ENCODE data around the gene DAB2.

The DAB2 gene

DNA sequence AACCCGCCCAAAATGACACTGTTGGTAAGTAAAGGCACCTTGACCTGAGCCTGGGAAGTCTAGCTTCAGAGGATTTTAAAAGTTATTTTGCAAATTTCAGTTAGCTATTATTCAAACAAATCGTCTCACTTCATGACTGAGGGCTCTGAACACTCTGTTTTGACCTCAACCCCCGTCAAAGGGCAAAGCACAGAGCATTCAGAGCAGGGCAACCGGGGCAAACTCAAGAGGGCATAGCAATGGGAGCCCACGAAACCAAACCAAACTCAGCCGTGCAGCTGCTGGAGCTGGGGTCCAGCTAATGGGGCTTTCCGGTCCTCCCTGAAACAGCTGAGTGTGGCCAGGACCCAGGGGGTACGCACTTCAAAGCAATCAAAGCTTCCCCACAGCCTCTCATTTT is 62.1 kb downstream of the DAB2 start:
- no peaks in the 10 kb centered on the region for H3K4me1 ChIP-seq (ENCODE audit: control insufficient read depth, insufficient read depth, low read length)
- no peak overlapping the region for H3K27ac ChIP-seq (ENCODE audit: low read depth, low read length)
- H3K4me3 ChIP-seq (ENCODE audit: low read depth, low read length): no peak overlapping the region
- no peaks in the 10 kb centered on the region for H3K36me3 ChIP-seq (ENCODE audit: control insufficient read depth, insufficient read depth, low read length)
- no peaks in the 10 kb centered on the region for H3K27me3 ChIP-seq (ENCODE audit: control insufficient read depth, insufficient read depth, low read length)
- H3K9ac ChIP-seq (ENCODE audit: low read length): no peak overlapping the region
- 0 out of 2 replicates have a peak, but pooled peaks cover 4% of the 10 kb centered on the region for H3K9me3 ChIP-seq (ENCODE audit: control insufficient read depth, insufficient read depth, low read depth, low read length)

GRCh38 chr5:39361306-39361705 is 63.5 kb downstream of the DAB2 start:
- Histone ChIP-seq H3K27ac (ENCODE audit: low read depth, low read length) (no peak overlapping the region), H3K4me3 (ENCODE audit: low read depth, low read length) (no peak overlapping the region), H3K9me3 (ENCODE audit: control insufficient read depth, insufficient read depth, low read depth, low read length) (0 out of 2 replicates have a peak, but pooled peaks cover 4% of the 10 kb centered on the region), H3K27me3 (ENCODE audit: control insufficient read depth, insufficient read depth, low read length) (no peaks in the 10 kb centered on the region), H3K4me1 (ENCODE audit: control insufficient read depth, insufficient read depth, low read length) (no peaks in the 10 kb centered on the region), H3K36me3 (ENCODE audit: control insufficient read depth, insufficient read depth, low read length) (no peaks in the 10 kb centered on the region), H3K9ac (ENCODE audit: low read length) (no peak overlapping the region)

- H3K27me3 ChIP-seq (ENCODE audit: control insufficient read depth, insufficient read depth, low read length): no peaks in the 10 kb centered on the region
- H3K4me1 ChIP-seq (ENCODE audit: control insufficient read depth, insufficient read depth, low read length): no peaks in the 10 kb centered on the region
- no peak overlapping the region for H3K4me3 ChIP-seq (ENCODE audit: low read depth, low read length)
- 0 out of 2 replicates have a peak, but pooled peaks cover 4% of the 10 kb centered on the region for H3K9me3 ChIP-seq (ENCODE audit: control insufficient read depth, insufficient read depth, low read depth, low read length)
- no peak overlapping the region for H3K27ac ChIP-seq (ENCODE audit: low read depth, low read length)
- H3K9ac ChIP-seq (ENCODE audit: low read length): no peak overlapping the region
- H3K36me3 ChIP-seq (ENCODE audit: control insufficient read depth, insufficient read depth, low read length): no peaks in the 10 kb centered on the region
Measured at GRCh38 chr5:39360471-39361111, 64.2 kb downstream of the DAB2 start.

DNA sequence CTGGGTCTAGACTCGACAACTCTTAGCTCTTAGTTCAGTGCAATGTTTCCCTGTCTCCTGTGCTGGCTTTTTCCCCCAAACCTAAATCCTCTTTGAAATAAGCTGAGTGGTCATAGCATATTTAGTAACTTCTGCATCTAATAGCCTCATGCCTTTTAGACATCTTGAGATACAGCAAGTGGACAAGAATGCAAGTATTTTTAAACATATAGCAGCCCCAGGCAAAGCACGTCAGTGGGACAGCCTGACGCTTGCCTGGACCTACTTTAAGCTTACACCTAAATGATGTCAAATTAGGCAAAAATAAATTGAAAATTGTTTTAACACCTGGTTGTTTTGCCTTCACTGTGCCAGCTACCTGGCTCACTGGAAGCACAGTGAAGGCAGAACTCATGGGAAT is 68.5 kb downstream of the DAB2 start:
- no peaks in the 10 kb centered on the region for H3K36me3 ChIP-seq (ENCODE audit: control insufficient read depth, insufficient read depth, low read length)
- H3K9me3 ChIP-seq (ENCODE audit: control insufficient read depth, insufficient read depth, low read depth, low read length): 0 out of 2 replicates have a peak, but pooled peaks cover 13% of the 10 kb centered on the region
- no peak overlapping the region for H3K4me3 ChIP-seq (ENCODE audit: low read depth, low read length)
- H3K9ac ChIP-seq (ENCODE audit: low read length): no peak overlapping the region
- no peak overlapping the region for H3K27ac ChIP-seq (ENCODE audit: low read depth, low read length)
- H3K4me1 ChIP-seq (ENCODE audit: control insufficient read depth, insufficient read depth, low read length): no peaks in the 10 kb centered on the region
- no peaks in the 10 kb centered on the region for H3K27me3 ChIP-seq (ENCODE audit: control insufficient read depth, insufficient read depth, low read length)

DNA sequence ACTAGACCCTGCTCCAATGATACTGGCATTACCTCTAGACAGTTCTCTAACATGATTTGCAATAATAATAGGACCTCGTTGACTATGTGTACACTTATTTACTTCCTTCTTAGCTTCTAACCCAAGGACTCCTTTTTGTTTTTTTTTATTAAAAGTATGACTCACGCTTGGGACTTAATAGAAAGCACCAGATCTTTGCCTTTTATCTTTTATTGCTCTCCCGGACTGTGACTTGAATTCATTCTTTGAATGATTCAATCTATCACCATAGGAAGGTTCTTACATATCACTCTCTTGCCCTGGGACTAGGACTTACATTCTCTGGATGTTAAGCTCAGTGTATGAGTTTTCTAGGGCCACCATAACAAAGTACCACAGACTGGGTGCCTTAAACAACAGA is 69.5 kb downstream of the DAB2 start:
- H3K4me3 ChIP-seq (ENCODE audit: low read depth, low read length): no peak overlapping the region
- no peaks in the 10 kb centered on the region for H3K36me3 ChIP-seq (ENCODE audit: control insufficient read depth, insufficient read depth, low read length)
- H3K27ac ChIP-seq (ENCODE audit: low read depth, low read length): no peak overlapping the region
- peaks cover 22% of the 10 kb centered on the region; the same call in 1 of the 2 replicates for H3K9me3 ChIP-seq (ENCODE audit: control insufficient read depth, insufficient read depth, low read depth, low read length)
- no peaks in the 10 kb centered on the region for H3K4me1 ChIP-seq (ENCODE audit: control insufficient read depth, insufficient read depth, low read length)
- H3K9ac ChIP-seq (ENCODE audit: low read length): no peak overlapping the region
- no peaks in the 10 kb centered on the region for H3K27me3 ChIP-seq (ENCODE audit: control insufficient read depth, insufficient read depth, low read length)

GRCh38 chr5:39353717-39354399 is 70.9 kb downstream of the DAB2 start:
- no peaks in the 10 kb centered on the region for H3K4me1 ChIP-seq (ENCODE audit: control insufficient read depth, insufficient read depth, low read length)
- no peak overlapping the region for H3K9ac ChIP-seq (ENCODE audit: low read length)
- peaks cover 23% of the 10 kb centered on the region; the same call in 1 of the 2 replicates for H3K9me3 ChIP-seq (ENCODE audit: control insufficient read depth, insufficient read depth, low read depth, low read length)
- H3K4me3 ChIP-seq (ENCODE audit: low read depth, low read length): no peak overlapping the region
- H3K27ac ChIP-seq (ENCODE audit: low read depth, low read length): no peak overlapping the region
- no peaks in the 10 kb centered on the region for H3K36me3 ChIP-seq (ENCODE audit: control insufficient read depth, insufficient read depth, low read length)
- no peaks in the 10 kb centered on the region for H3K27me3 ChIP-seq (ENCODE audit: control insufficient read depth, insufficient read depth, low read length)

- H3K27ac ChIP-seq (ENCODE audit: low read depth, low read length): no peak overlapping the region
- H3K9ac ChIP-seq (ENCODE audit: low read length): no peak overlapping the region
- no peak overlapping the region for H3K4me3 ChIP-seq (ENCODE audit: low read depth, low read length)
Measured at GRCh38 chr5:39352951-39353350, 71.8 kb downstream of the DAB2 start.

DNA sequence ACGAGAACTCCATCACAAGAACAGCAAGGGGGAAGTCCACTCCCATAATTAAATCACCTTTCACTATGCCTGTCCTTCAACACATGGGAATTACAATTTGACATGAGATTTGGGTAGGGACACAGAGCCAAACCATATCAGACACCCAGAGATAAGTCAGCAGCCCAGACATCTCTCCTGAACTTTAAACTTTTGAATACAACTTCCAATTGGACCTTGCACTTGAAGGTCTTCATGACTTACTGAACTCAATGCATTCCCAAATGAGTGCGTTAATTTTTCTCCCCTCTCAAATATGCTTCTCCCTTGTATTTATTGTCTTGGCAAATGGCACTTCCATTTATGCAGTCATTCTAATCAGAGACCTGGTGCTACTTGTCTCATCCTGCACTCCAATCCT is 72.6 kb downstream of the DAB2 start:
- Histone ChIP-seq H3K9ac (ENCODE audit: low read length) (no peak overlapping the region), H3K27ac (ENCODE audit: low read depth, low read length) (no peak overlapping the region), H3K9me3 (ENCODE audit: control insufficient read depth, insufficient read depth, low read depth, low read length) (peaks cover 23% of the 10 kb centered on the region; the same call in 1 of the 2 replicates), H3K4me1 (ENCODE audit: control insufficient read depth, insufficient read depth, low read length) (no peaks in the 10 kb centered on the region), H3K36me3 (ENCODE audit: control insufficient read depth, insufficient read depth, low read length) (no peaks in the 10 kb centered on the region), H3K4me3 (ENCODE audit: low read depth, low read length) (no peak overlapping the region), H3K27me3 (ENCODE audit: control insufficient read depth, insufficient read depth, low read length) (no peaks in the 10 kb centered on the region)

More at GRCh38 chr5:39352951-39353350, 71.8 kb downstream of the DAB2 start:
- Histone ChIP-seq H3K36me3 (ENCODE audit: control insufficient read depth, insufficient read depth, low read length) (no peaks in the 10 kb centered on the region), H3K4me1 (ENCODE audit: control insufficient read depth, insufficient read depth, low read length) (no peaks in the 10 kb centered on the region), H3K27me3 (ENCODE audit: control insufficient read depth, insufficient read depth, low read length) (no peaks in the 10 kb centered on the region), H3K9me3 (ENCODE audit: control insufficient read depth, insufficient read depth, low read depth, low read length) (peaks cover 23% of the 10 kb centered on the region; the same call in 1 of the 2 replicates)

GRCh38 chr5:39349484-39349883 is 75.3 kb downstream of the DAB2 start:
- H3K9ac ChIP-seq (ENCODE audit: low read length): no peak overlapping the region
- no peak overlapping the region for H3K27ac ChIP-seq (ENCODE audit: low read depth, low read length)
- H3K4me3 ChIP-seq (ENCODE audit: low read depth, low read length): no peak overlapping the region
- no peaks in the 10 kb centered on the region for H3K4me1 ChIP-seq (ENCODE audit: control insufficient read depth, insufficient read depth, low read length)
- no peaks in the 10 kb centered on the region for H3K27me3 ChIP-seq (ENCODE audit: control insufficient read depth, insufficient read depth, low read length)
- H3K9me3 ChIP-seq (ENCODE audit: control insufficient read depth, insufficient read depth, low read depth, low read length): peaks cover 23% of the 10 kb centered on the region; the same call in 1 of the 2 replicates
- no peaks in the 10 kb centered on the region for H3K36me3 ChIP-seq (ENCODE audit: control insufficient read depth, insufficient read depth, low read length)

DNA sequence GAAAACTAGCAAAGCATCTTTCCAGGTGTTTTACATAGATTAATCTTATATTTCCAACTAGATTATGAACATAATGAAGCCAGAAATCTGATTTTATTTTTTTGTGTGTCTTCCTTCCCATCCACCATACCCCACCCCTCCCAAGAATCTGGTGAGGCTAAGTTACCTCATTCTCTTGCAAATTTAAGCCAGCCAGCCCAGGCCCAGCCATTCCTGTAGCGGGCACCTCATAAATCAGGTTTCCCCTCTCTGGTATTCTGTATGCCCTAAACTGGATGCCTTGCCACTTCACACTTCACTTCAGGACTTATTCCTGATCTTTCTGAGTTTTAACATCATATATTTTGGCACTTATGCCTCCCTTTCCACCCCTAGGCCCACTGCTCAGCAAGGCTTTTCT is 82.3 kb downstream of the DAB2 start:
- H3K36me3 ChIP-seq (ENCODE audit: control insufficient read depth, insufficient read depth, low read length): no peaks in the 10 kb centered on the region
- H3K27me3 ChIP-seq (ENCODE audit: control insufficient read depth, insufficient read depth, low read length): no peaks in the 10 kb centered on the region

DNA sequence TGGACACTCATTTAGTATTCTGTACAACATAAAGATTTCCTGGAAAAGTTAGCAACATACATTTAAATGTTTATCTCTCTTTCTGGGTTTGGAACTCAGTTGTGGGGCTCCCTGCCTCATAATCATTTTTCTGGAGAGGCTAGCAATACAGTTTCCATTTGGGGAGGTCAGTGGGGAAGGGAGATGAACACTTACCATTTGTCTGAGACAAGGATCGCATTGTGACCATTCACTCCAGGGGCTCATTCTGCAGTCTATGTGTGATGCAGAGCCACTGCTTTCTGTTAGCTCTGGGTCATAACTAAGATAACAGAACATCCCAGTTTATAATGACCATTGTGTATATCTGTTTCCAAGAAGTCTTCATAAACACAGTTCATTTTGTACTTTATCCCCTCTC is 82.9 kb downstream of the DAB2 start:
- H3K9me3 ChIP-seq (ENCODE audit: control insufficient read depth, insufficient read depth, low read depth, low read length): peaks cover 8% of the 10 kb centered on the region
- no peaks in the 10 kb centered on the region for H3K27me3 ChIP-seq (ENCODE audit: control insufficient read depth, insufficient read depth, low read length)
- H3K4me1 ChIP-seq (ENCODE audit: control insufficient read depth, insufficient read depth, low read length): no peaks in the 10 kb centered on the region
- no peak overlapping the region for H3K27ac ChIP-seq (ENCODE audit: low read depth, low read length)
- H3K36me3 ChIP-seq (ENCODE audit: control insufficient read depth, insufficient read depth, low read length): no peaks in the 10 kb centered on the region
- H3K9ac ChIP-seq (ENCODE audit: low read length): no peak overlapping the region
- no peak overlapping the region for H3K4me3 ChIP-seq (ENCODE audit: low read depth, low read length)

More for the DNA sequence above, 82.3 kb downstream of the DAB2 start:
- H3K9me3 ChIP-seq (ENCODE audit: control insufficient read depth, insufficient read depth, low read depth, low read length): peaks cover 8% of the 10 kb centered on the region
- H3K4me1 ChIP-seq (ENCODE audit: control insufficient read depth, insufficient read depth, low read length): no peaks in the 10 kb centered on the region
- H3K27ac ChIP-seq (ENCODE audit: low read depth, low read length): no peak overlapping the region
- H3K9ac ChIP-seq (ENCODE audit: low read length): no peak overlapping the region
- no peak overlapping the region for H3K4me3 ChIP-seq (ENCODE audit: low read depth, low read length)

Measured in HUES6 (cell line).